Endothelial cell of umbilical vein (primary cell): Measurements from ENCODE around the gene GPR158. TPM values are rescaled to one million over a fixed set of nuclear protein-coding genes. Genes with fewer than 3 reads are reported as not detected.

Experiments used
- BruUV-seq: library from RNA; stranded (reverse); fragments of 400-500 nt; replicated peaks from 2 replicates; lab custom pipeline; 2021; lab: Mats Ljungman, UMichigan
- CTCF ChIA-PET: fragments of 300-600, 350-600 bp; sonication (Branson Sonifier 250); formaldehyde crosslinking; loops from one replicate; lab custom pipeline; 2021; ENCODE audit warnings: antibody characterized with exemption, inconsistent platforms; lab: Charles Lee
- POLR2A ChIA-PET: fragments of 300-600, 350-600 bp; sonication (Branson Sonifier 250); formaldehyde crosslinking; loops from one replicate; lab custom pipeline; 2021; ENCODE audit warnings: antibody characterized with exemption, inconsistent platforms; lab: Charles Lee
- DNase-seq: peaks from one replicate; pipeline ENCODE4 v3.0.0-alpha.2; 2011; ENCODE audit warnings: low read depth, low spot score
- FAIRE-seq: peaks from 2 replicates; lab custom pipeline; 2011; peaks lifted over from hg19 to GRCh38; lab: Jason Lieb, UNC
- H2AFZ ChIP-seq: 2 replicates; pipeline ENCODE4 v1.6.0; 2012; ENCODE audit warnings: low read depth, low read length, control low read depth, inconsistent platforms
- H3K27ac ChIP-seq: 2 replicates; pipeline ENCODE4 v1.5.1; 2011; ENCODE audit warnings: low read depth, mild to moderate bottlenecking, control low read depth, low read length, moderate library complexity; ENCODE audit not compliant: insufficient read depth
- H3K27me3 ChIP-seq, 2 experiments: 2 replicates each; pipeline versions ENCODE4 v1.6.0 to v1.6.1; 2011; ENCODE audit warnings: low read length in 2 of 2, mixed read lengths in 1 of 2; ENCODE audit not compliant: control insufficient read depth in 2 of 2, insufficient read depth in 2 of 2
- H3K36me3 ChIP-seq, 2 experiments: 2 replicates in 1 of 2; 3 replicates in 1 of 2; pipeline ENCODE4 v1.5.1; 2011; ENCODE audit warnings: low read length in 2 of 2, mild to moderate bottlenecking in 1 of 2, moderate library complexity in 1 of 2; ENCODE audit not compliant: control insufficient read depth in 2 of 2, insufficient read depth in 2 of 2; ENCODE audit errors: extremely low read depth in 1 of 2
- H3K4me1 ChIP-seq: 3 replicates; pipeline ENCODE4 v1.5.1; 2011; ENCODE audit warnings: mild to moderate bottlenecking, low read length; ENCODE audit not compliant: control insufficient read depth, insufficient read depth; ENCODE audit errors: extremely low read depth
- H3K4me2 ChIP-seq: 2 replicates; pipeline ENCODE4 v1.6.1; 2011; ENCODE audit warnings: low read length, control low read depth, mixed read lengths; ENCODE audit not compliant: insufficient read depth
- H3K4me3 ChIP-seq, 3 experiments: fragments of 200-600 bp in 1 of 3; sonication (generic), shearing (Covaris generic) in 1 of 3; replicated peaks in 1 of 3; 2 replicates each; pipeline ENCODE4 v1.5.1; 2011 to 2016; ENCODE audit warnings: control low read depth in 3 of 3, low read length in 3 of 3, mild to moderate bottlenecking in 2 of 3, inconsistent platforms in 1 of 3, low read depth in 1 of 3, moderate library complexity in 1 of 3; ENCODE audit not compliant: insufficient read depth in 1 of 3
- H3K79me2 ChIP-seq: 2 replicates; pipeline ENCODE4 v1.6.0; 2012; ENCODE audit warnings: low read length, inconsistent platforms; ENCODE audit not compliant: control insufficient read depth, insufficient read depth
- H3K9ac ChIP-seq: replicated peaks from 2 replicates; pipeline ENCODE3; 2011; ENCODE audit warnings: low read length, control low read depth; ENCODE audit not compliant: insufficient read depth; ENCODE audit errors: extremely low read depth
- H3K9me1 ChIP-seq: replicated peaks from 3 replicates; pipeline ENCODE4 v1.6.0; 2011; ENCODE audit warnings: mild to moderate bottlenecking, low read length; ENCODE audit not compliant: control insufficient read depth, insufficient read depth; ENCODE audit errors: extremely low read depth
- H3K9me3 ChIP-seq: replicated peaks from 2 replicates; pipeline ENCODE4 v1.5.1; 2012; ENCODE audit warnings: low read length, inconsistent platforms; ENCODE audit not compliant: control insufficient read depth, insufficient read depth
- H4K20me1 ChIP-seq: replicated peaks from 2 replicates; pipeline ENCODE3; 2011; ENCODE audit warnings: mild to moderate bottlenecking, low read length; ENCODE audit not compliant: control insufficient read depth, insufficient read depth; ENCODE audit errors: extremely low read depth
- EZH2 ChIP-seq: IDR thresholded peaks from 2 replicates; pipeline ENCODE4 v1.6.1; 2012; ENCODE audit warnings: borderline replicate concordance, low read depth, mild to moderate bottlenecking, moderate library complexity, low read length, inconsistent platforms; ENCODE audit not compliant: severe bottlenecking
- FOS ChIP-seq: IDR thresholded peaks from 2 replicates; pipeline ENCODE4 v1.6.1; 2011; ENCODE audit warnings: mild to moderate bottlenecking, low read length, moderate library complexity, borderline replicate concordance; ENCODE audit not compliant: insufficient read depth
- GATA2 ChIP-seq: IDR thresholded peaks from 2 replicates; pipeline ENCODE4 v1.7.0; 2011; ENCODE audit warnings: low read depth, mild to moderate bottlenecking, moderate library complexity, mixed read lengths, low read length; ENCODE audit not compliant: insufficient read length, insufficient read depth
- JUN ChIP-seq: IDR thresholded peaks from 2 replicates; pipeline ENCODE4 v1.6.1; 2011; ENCODE audit warnings: borderline replicate concordance, low read depth; ENCODE audit not compliant: insufficient read length, insufficient read depth
- MAX ChIP-seq: IDR thresholded peaks from 2 replicates; pipeline ENCODE4 v1.6.1; 2011; ENCODE audit not compliant: insufficient read depth, insufficient read length
- MYC ChIP-seq: IDR thresholded peaks from one replicate; pipeline ENCODE4 v1.6.1; 2011; ENCODE audit warnings: mild to moderate bottlenecking, low read depth, low read length
- POLR2A ChIP-seq: IDR thresholded peaks from 2 replicates; pipeline ENCODE4 v1.6.1; 2012; ENCODE audit warnings: low read depth, mild to moderate bottlenecking, control low read depth, low read length
- POLR2AphosphoS5 ChIP-seq: IDR thresholded peaks from 2 replicates; pipeline ENCODE4 v1.6.1; 2012; ENCODE audit warnings: low read depth, mild to moderate bottlenecking, control low read depth, low read length, moderate library complexity; ENCODE audit not compliant: insufficient read depth
- dilution Hi-C: fragments of 300-500 bp; cut with MboI; formaldehyde crosslinking; loops from one replicate; pipeline ENCODE4 v1.15.0; 2019; ENCODE audit warnings: low sequenced_read_pairs; ENCODE audit not compliant: extremely low pct_ligation_motif_present
- intact Hi-C: fragments of 100-400 bp; cut with micrococcal nuclease; formaldehyde crosslinking; loops from one replicate; pipeline ENCODE4 v1.10.0; 2022
- polyA plus RNA-seq, 4 experiments: library from polyadenylated mRNA; depleted of rRNA in 3 of 4; stranded (reverse) in 3 of 4; unstranded in 1 of 4; fragments of >200 nt; gene quantifications; 2 replicates each; pipeline versions ENCODE4 v1.2.1 to v1.2.3, GENCODE V29; 2011 to 2012; ENCODE audit warnings: missing spikeins in 1 of 4
- total RNA-seq: library from RNA; stranded (reverse); gene quantifications from 2 replicates; pipeline ENCODE4 v1.2.3, GENCODE V29; 2021
- TF ChIP-seq, protein P1 (sequence below), 2 donors: IDR thresholded peaks; 1 replicate in 1 of 2; 2 replicates in 1 of 2; pipeline ENCODE4 v1.5.1; 2011; ENCODE audit warnings: low read length in 2 of 2, mild to moderate bottlenecking in 2 of 2, moderate library complexity in 2 of 2, control low read depth in 1 of 2, inconsistent platforms in 1 of 2, low read depth in 1 of 2; ENCODE audit not compliant: insufficient read depth in 1 of 2; ENCODE audit errors: extremely low read depth in 1 of 2

GPR158 gene
- total and polyA plus RNA-seq, 2 donors (not counting 3 experiments of a cell fraction or from before 2014, with no cell fraction given) = not detected

DNA sequence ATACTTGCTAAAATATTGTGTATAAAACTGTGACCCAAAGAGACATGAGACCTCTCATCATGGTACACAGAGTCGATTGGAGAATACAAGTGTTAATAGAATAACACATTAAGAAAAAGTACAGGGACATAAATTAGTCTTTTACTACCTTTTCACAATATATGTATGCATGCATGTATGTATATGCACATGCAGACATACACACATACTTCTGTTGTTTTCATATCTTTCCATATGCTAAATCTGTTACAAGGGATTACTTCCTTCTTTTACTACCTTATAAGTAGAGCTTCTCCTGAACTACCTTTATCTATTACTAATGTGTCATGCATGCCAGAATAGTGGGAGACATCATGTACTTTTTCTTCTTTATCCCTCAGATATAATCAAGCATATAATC, 131.6 kb downstream of the GPR158 start:
- dilution Hi-C loops = no loop called here
- Histone ChIP-seq H3K27me3 (no peaks in the 10 kb centered on the region), H2AFZ (no peak overlapping the region), H3K4me1 (no peaks in the 10 kb centered on the region), H3K36me3 (no peaks in the 10 kb centered on the region), H3K9ac (no peak overlapping the region), H3K79me2 (no peaks in the 10 kb centered on the region), H4K20me1 (no peaks in the 10 kb centered on the region), H3K9me1 (no peaks in the 10 kb centered on the region), H3K9me3 (no peaks in the 10 kb centered on the region), H3K4me3 (no peak overlapping the region), H3K27ac (no peak overlapping the region), H3K4me2 (no peak overlapping the region)
- no peak for DNase-seq
- no TSS peak for BruUV-seq
- TF ChIP-seq POLR2AphosphoS5 = no peak
- TF ChIP-seq, protein P1, sequence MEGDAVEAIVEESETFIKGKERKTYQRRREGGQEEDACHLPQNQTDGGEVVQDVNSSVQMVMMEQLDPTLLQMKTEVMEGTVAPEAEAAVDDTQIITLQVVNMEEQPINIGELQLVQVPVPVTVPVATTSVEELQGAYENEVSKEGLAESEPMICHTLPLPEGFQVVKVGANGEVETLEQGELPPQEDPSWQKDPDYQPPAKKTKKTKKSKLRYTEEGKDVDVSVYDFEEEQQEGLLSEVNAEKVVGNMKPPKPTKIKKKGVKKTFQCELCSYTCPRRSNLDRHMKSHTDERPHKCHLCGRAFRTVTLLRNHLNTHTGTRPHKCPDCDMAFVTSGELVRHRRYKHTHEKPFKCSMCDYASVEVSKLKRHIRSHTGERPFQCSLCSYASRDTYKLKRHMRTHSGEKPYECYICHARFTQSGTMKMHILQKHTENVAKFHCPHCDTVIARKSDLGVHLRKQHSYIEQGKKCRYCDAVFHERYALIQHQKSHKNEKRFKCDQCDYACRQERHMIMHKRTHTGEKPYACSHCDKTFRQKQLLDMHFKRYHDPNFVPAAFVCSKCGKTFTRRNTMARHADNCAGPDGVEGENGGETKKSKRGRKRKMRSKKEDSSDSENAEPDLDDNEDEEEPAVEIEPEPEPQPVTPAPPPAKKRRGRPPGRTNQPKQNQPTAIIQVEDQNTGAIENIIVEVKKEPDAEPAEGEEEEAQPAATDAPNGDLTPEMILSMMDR (IDR thresholded peaks at IDR 0.05; ENCODE audit: extremely low read depth in 1 of 2, insufficient read depth in 1 of 2, low read depth in 1 of 2, low read length in 2 of 2) = no peak
- TF ChIP-seq JUN = no peak
- CTCF ChIA-PET = no interaction called here
- intact Hi-C loops = no loop called here
- FAIRE-seq = no peak
- POLR2A ChIA-PET = no interaction called here

- intact Hi-C loops (no loop called here), dilution Hi-C loops (no loop called here)
- Histone ChIP-seq H3K4me1 (no peaks in the 10 kb centered on the region), H3K27ac (no peak overlapping the region), H3K4me2 (no peak overlapping the region), H3K9ac (no peak overlapping the region), H4K20me1 (no peaks in the 10 kb centered on the region), H3K9me1 (no peaks in the 10 kb centered on the region), H3K79me2 (no peaks in the 10 kb centered on the region), H2AFZ (no peak overlapping the region), H3K4me3 (no peak overlapping the region), H3K36me3 (no peaks in the 10 kb centered on the region), H3K9me3 (no peaks in the 10 kb centered on the region), H3K27me3 (no peaks in the 10 kb centered on the region)
- no TSS peak for BruUV-seq
- POLR2A ChIA-PET = no interaction called here
- TF ChIP-seq GATA2 (no peak), MAX (no peak), POLR2AphosphoS5 (no peak), JUN (no peak), EZH2 (no peak), FOS (no peak), MYC (no peak), POLR2A (no peak)
- TF ChIP-seq, protein P1 (IDR thresholded peaks at IDR 0.05; ENCODE audit: extremely low read depth in 1 of 2, insufficient read depth in 1 of 2, low read depth in 1 of 2, low read length in 2 of 2) = no peak
- FAIRE-seq (no peak), DNase-seq (no peak)
- CTCF ChIA-PET = no interaction called here
Observed at GRCh38 chr10:25308278-25308677, 133.5 kb downstream of the GPR158 start.
